H1 (cell line): ENCODE results near the gene SLC24A1. TPM values are rescaled to one million over a fixed set of nuclear protein-coding genes. Genes with fewer than 3 reads are reported as not detected.

Experiments
- CTCF ChIA-PET: fragments of 300-600 bp; sonication (Branson Sonifier 250); formaldehyde crosslinking; loops from one replicate; lab custom pipeline; 2021; ENCODE audit not compliant: partially characterized antibody; lab: Charles Lee
- POLR2A ChIA-PET: fragments of 300-600 bp; sonication (Branson Sonifier 250); formaldehyde crosslinking; loops from one replicate; lab custom pipeline; 2021; ENCODE audit warnings: inconsistent platforms; ENCODE audit not compliant: partially characterized antibody; lab: Charles Lee
- DNase-seq, 2 experiments: peaks; one replicate each; pipeline versions ENCODE4 v3.0.0 to v3.0.0-alpha.2; 2010 to 2022; ENCODE audit warnings: low spot score in 2 of 2, low read depth in 1 of 2, mixed read lengths in 1 of 2
- FAIRE-seq: peaks from 2 replicates; lab custom pipeline; 2011; peaks lifted over from hg19 to GRCh38; lab: Jason Lieb, UNC
- H2AFZ ChIP-seq: 2 replicates; pipeline ENCODE4 v1.8.1; 2012; ENCODE audit warnings: low read length, inconsistent platforms
- H2AK5ac ChIP-seq: 2 replicates; pipeline ENCODE4 v1.6.1; 2013; ENCODE audit warnings: low read depth, low read length
- H2BK120ac ChIP-seq: replicated peaks from 2 replicates; pipeline ENCODE3; 2013; ENCODE audit warnings: low read depth, low read length, inconsistent platforms
- H2BK12ac ChIP-seq: 2 replicates; pipeline ENCODE4 v1.6.1; 2013; ENCODE audit warnings: low read depth, low read length
- H2BK15ac ChIP-seq: 2 replicates; pipeline ENCODE4 v1.6.1; 2013; ENCODE audit warnings: low read length
- H2BK20ac ChIP-seq: 2 replicates; pipeline ENCODE4 v1.6.1; 2013; ENCODE audit warnings: low read length
- H2BK5ac ChIP-seq: 2 replicates; pipeline ENCODE4 v1.6.1; 2013; ENCODE audit warnings: low read depth, low read length
- H3K14ac ChIP-seq: 2 replicates; pipeline ENCODE4 v1.6.1; 2013; ENCODE audit warnings: inconsistent platforms; ENCODE audit not compliant: insufficient read length
- H3K18ac ChIP-seq: 2 replicates; pipeline ENCODE4 v1.6.1; 2013; ENCODE audit warnings: low read length; ENCODE audit errors: extremely low read depth
- H3K23ac ChIP-seq: 2 replicates; pipeline ENCODE4 v1.6.1; 2013; ENCODE audit warnings: inconsistent platforms; ENCODE audit not compliant: insufficient read length
- H3K23me2 ChIP-seq: 2 replicates; pipeline ENCODE4 v1.6.1; 2013; ENCODE audit warnings: low read depth, low read length
- H3K27ac ChIP-seq: 2 replicates; pipeline ENCODE4 v1.6.1; 2011; ENCODE audit warnings: low read depth, low read length, inconsistent platforms
- H3K27me3 ChIP-seq, 4 experiments: replicated peaks in 1 of 4; 1 replicate in 1 of 4; 2 replicates in 3 of 4; pipeline versions ENCODE4 v1.6.1 to v1.8.1; 2011 to 2013; ENCODE audit warnings: low read length in 3 of 4, mild to moderate bottlenecking in 3 of 4, inconsistent platforms in 2 of 4, mixed read lengths in 2 of 4, moderate library complexity in 1 of 4; ENCODE audit not compliant: control insufficient read depth in 3 of 4, insufficient read depth in 3 of 4; ENCODE audit errors: extremely low read depth in 1 of 4
- H3K36me3 ChIP-seq, 4 experiments: 2 replicates each; pipeline versions ENCODE4 v1.6.1 to v1.8.1; 2011 to 2013; ENCODE audit warnings: mild to moderate bottlenecking in 4 of 4, low read length in 3 of 4, moderate library complexity in 2 of 4, control low read depth in 1 of 4, inconsistent platforms in 1 of 4; ENCODE audit not compliant: insufficient read depth in 4 of 4, control insufficient read depth in 2 of 4
- H3K4ac ChIP-seq: replicated peaks from 2 replicates; pipeline ENCODE3; 2013; ENCODE audit warnings: low read length, low read depth, mixed read lengths, inconsistent platforms; ENCODE audit not compliant: insufficient read length
- H3K4me1 ChIP-seq, 4 experiments: replicated peaks in 1 of 4; 1 replicate in 1 of 4; 2 replicates in 3 of 4; pipeline versions ENCODE4 v1.6.1 to v1.8.1; 2011 to 2013; ENCODE audit warnings: low read length in 3 of 4, inconsistent platforms in 2 of 4, mixed read lengths in 1 of 4; ENCODE audit not compliant: insufficient read depth in 4 of 4, control insufficient read depth in 3 of 4
- H3K4me2 ChIP-seq, 2 experiments: 2 replicates each; pipeline versions ENCODE4 v1.6.1 to v1.8.1; 2011 to 2013; ENCODE audit warnings: low read depth in 2 of 2, low read length in 2 of 2, control low read depth in 1 of 2, inconsistent platforms in 1 of 2, mild to moderate bottlenecking in 1 of 2; ENCODE audit not compliant: insufficient read depth in 1 of 2
- H3K4me3 ChIP-seq, 4 experiments: fragments of 200-600, 300-600 bp in 1 of 4; sonication (generic), shearing (Covaris generic), sonication (Bioruptor Twin) in 1 of 4; 2 replicates each; pipeline versions ENCODE4 v1.5.1 to v1.8.1; 2011 to 2016; ENCODE audit warnings: low read length in 4 of 4, low read depth in 3 of 4, control low read depth in 2 of 4, inconsistent platforms in 2 of 4, mild to moderate bottlenecking in 2 of 4, mixed read lengths in 1 of 4, moderate library complexity in 1 of 4; ENCODE audit not compliant: insufficient read depth in 2 of 4; ENCODE audit errors: extremely low read depth in 1 of 4
- H3K56ac ChIP-seq: replicated peaks from 2 replicates; pipeline ENCODE3; 2013; ENCODE audit warnings: low read depth, mild to moderate bottlenecking, mixed read lengths, low read length, inconsistent platforms; ENCODE audit not compliant: insufficient read length
- H3K79me1 ChIP-seq: 2 replicates; pipeline ENCODE4 v1.6.1; 2013; ENCODE audit warnings: low read depth, low read length, control low read depth
- H3K79me2 ChIP-seq, 2 experiments: 2 replicates each; pipeline versions ENCODE4 v1.6.1 to v1.8.1; 2012 to 2013; ENCODE audit warnings: low read length in 2 of 2, mild to moderate bottlenecking in 2 of 2, inconsistent platforms in 1 of 2; ENCODE audit not compliant: insufficient read depth in 2 of 2, control insufficient read depth in 1 of 2
- H3K9ac ChIP-seq, 4 experiments: replicated peaks in 1 of 4; 1 replicate in 1 of 4; 2 replicates in 3 of 4; pipeline versions ENCODE4 v1.6.1 to v1.8.1; 2011 to 2013; ENCODE audit warnings: low read depth in 3 of 4, low read length in 3 of 4, control low read depth in 2 of 4, mild to moderate bottlenecking in 2 of 4, moderate library complexity in 2 of 4, inconsistent platforms in 1 of 4; ENCODE audit errors: extremely low read depth in 1 of 4
- H3K9me3 ChIP-seq, 2 experiments: 2 replicates each; pipeline versions ENCODE4 v1.6.1 to v1.8.1; 2012 to 2013; ENCODE audit warnings: mild to moderate bottlenecking in 2 of 2, moderate library complexity in 2 of 2, control low read depth in 1 of 2, inconsistent platforms in 1 of 2, low read depth in 1 of 2, low read length in 1 of 2, mixed read lengths in 1 of 2; ENCODE audit not compliant: insufficient read depth in 2 of 2
- H4K20me1 ChIP-seq, 2 experiments: replicated peaks in 1 of 2; 2 replicates each; pipeline versions ENCODE3 to v1.8.1; 2011 to 2013; ENCODE audit warnings: inconsistent platforms in 2 of 2, low read length in 2 of 2, mild to moderate bottlenecking in 1 of 2; ENCODE audit not compliant: insufficient read depth in 2 of 2, control insufficient read depth in 1 of 2
- H4K5ac ChIP-seq: 2 replicates; pipeline ENCODE4 v1.6.1; 2013; ENCODE audit warnings: low read length, low read depth, mixed read lengths, inconsistent platforms; ENCODE audit not compliant: insufficient read length
- H4K8ac ChIP-seq: 2 replicates; pipeline ENCODE4 v1.8.0; 2013; ENCODE audit warnings: mild to moderate bottlenecking, moderate library complexity, low read length, inconsistent platforms; ENCODE audit not compliant: insufficient read depth; ENCODE audit errors: extremely low read depth
- H4K91ac ChIP-seq: replicated peaks from 2 replicates; pipeline ENCODE3; 2013; ENCODE audit warnings: low read length, mixed read lengths, inconsistent platforms; ENCODE audit not compliant: insufficient read length
- EGR1 ChIP-seq: IDR thresholded peaks from 2 replicates; pipeline ENCODE4 v1.6.1; 2011; ENCODE audit warnings: low read depth, low read length, borderline replicate concordance
- FOSL1 ChIP-seq: IDR thresholded peaks from 2 replicates; pipeline ENCODE4 v1.6.1; 2011; ENCODE audit warnings: mild to moderate bottlenecking, low read depth, low read length, moderate library complexity; ENCODE audit not compliant: insufficient read depth
- HDAC6 ChIP-seq: IDR thresholded peaks from one replicate; pipeline ENCODE4 v1.7.1; 2012; ENCODE audit warnings: low read depth, mild to moderate bottlenecking, inconsistent platforms, low read length, moderate library complexity
- SIX5 ChIP-seq: IDR thresholded peaks from 2 replicates; pipeline ENCODE4 v1.6.1; 2011; ENCODE audit warnings: mild to moderate bottlenecking, low read depth, low read length
- WGBS, 2 experiments: shearing (Covaris generic) in 1 of 2; methylation state at CpG; one replicate each; pipeline versions ENCODE4 v1.1.6 to v1.1.7; 2013 to 2015; ENCODE audit warnings: low lambda C conversion rate in 2 of 2, mixed read lengths in 2 of 2, inconsistent platforms in 1 of 2, low coverage in 1 of 2, missing lambda C conversion rate in 1 of 2; ENCODE audit not compliant: insufficient replicate concordance in 2 of 2, insufficient coverage in 1 of 2, insufficient read length in 1 of 2; ENCODE audit errors: extremely low coverage in 1 of 2, missing lambda C conversion rate in 1 of 2; 5-methylcytosine and 5-hydroxymethylcytosine counted together
- polyA plus RNA-seq, 7 experiments: library from polyadenylated mRNA; depleted of rRNA in 3 of 7; stranded (reverse) in 5 of 7; unstranded in 2 of 7; fragments of >200 nt in 5 of 7; fragments of 200-250 nt in 2 of 7; gene quantifications; 1 replicate in 5 of 7; 2 replicates in 1 of 7; 4 replicates in 1 of 7; pipeline versions ENCODE4 v1.2.1 to v1.2.3, GENCODE V29; 2011 to 2013; ENCODE audit warnings: missing spikeins in 2 of 7, mixed read lengths in 2 of 7
- total RNA-seq: library from RNA; stranded (reverse); fragmentation: NEBNext Ultra II Directional; extraction: Animal tissue kit (Norgen Biotek cat#: 25700); gene quantifications from 2 replicates; pipeline ENCODE4 v1.2.1, GENCODE V29; 2021

SLC24A1 gene
- total and polyA plus RNA-seq, 2 of the 8 experiments (the other 6 are each of a cell fraction or from before 2014, with no cell fraction given), result 4.9 to 6.6 TPM

- H2AFZ ChIP-seq, result no peak overlapping the region
- no peak overlapping the region for H3K4me3 ChIP-seq
- 93% methylated on average over 5 of the region's 5 CpGs; no CpG with 5 or more reads in 1 of the 2 experiments for WGBS, 2 experiments
- H2BK15ac ChIP-seq, result no peak overlapping the region
- no peaks in the 10 kb centered on the region for H3K23me2 ChIP-seq
- no peak overlapping the region for H2BK5ac ChIP-seq
- H3K4me2 ChIP-seq, result no peak overlapping the region
- H2BK12ac ChIP-seq, result no peak overlapping the region
- no peak overlapping the region for H3K56ac ChIP-seq
- peaks cover 0 to 4% (median under 1%) of the 10 kb centered on the region in 4 experiments; a peak in 1 of 7 replicates for H3K4me1 ChIP-seq
- H2BK20ac ChIP-seq, result no peak overlapping the region
- POLR2A ChIA-PET, result interaction anchor here (0.6 kb wide), 1 partner anchor 633 kb away, joined by 3 read pairs; no protein-coding TSS in a partner anchor
- DNase-seq (no peak), FAIRE-seq (no peak)
- H4K8ac ChIP-seq, result no peak overlapping the region
- no peak overlapping the region for H3K18ac ChIP-seq
- TF ChIP-seq EGR1 (no peak), FOSL1 (no peak), SIX5 (no peak), HDAC6 (no peak)
- no peaks in the 10 kb centered on the region for H3K27me3 ChIP-seq
- H3K9ac ChIP-seq, result no peak overlapping the region
- H3K9me3 ChIP-seq, result no peaks in the 10 kb centered on the region
- no peak overlapping the region for H2BK120ac ChIP-seq
- no peak overlapping the region for H3K23ac ChIP-seq
- CTCF ChIA-PET, result interaction anchor here (0.8 to 5.3 kb wide), 3 partner anchors 8 to 20 kb away, joined by 3 to 26 read pairs (median 3); partner anchors contain the start of gene INTS14
- H4K5ac ChIP-seq, result no peak overlapping the region
- no peaks in the 10 kb centered on the region for H3K79me1 ChIP-seq
- H2AK5ac ChIP-seq, result no peak overlapping the region
- H4K91ac ChIP-seq, result no peak overlapping the region
- H3K79me2 ChIP-seq, result no peaks in the 10 kb centered on the region
- no peak overlapping the region for H3K4ac ChIP-seq
- H3K36me3 ChIP-seq, result no peaks in the 10 kb centered on the region
- H3K27ac ChIP-seq, result no peak overlapping the region
- H4K20me1 ChIP-seq, result no peaks in the 10 kb centered on the region
- H3K14ac ChIP-seq, result no peak overlapping the region
Measured at GRCh38 chr15:65630760-65631159, 9.0 kb downstream of the SLC24A1 start.
